Stimulated activated CD4-positive, alpha-beta T cell treated with anti-CD3 and anti-CD28 coated beads, Interleukin-4, amount 100 ng/mL, for 48 hours (primary cell): ENCODE data around the gene RBM4B.
"Not testable (repeated sequence)": the region's sequence is repeated elsewhere in the genome, so short reads cannot be mapped to it uniquely, and the experiment has no call there.

ENCODE experiments used
- DNase-seq, 2 donors: peaks; one replicate each; pipeline ENCODE4 v3.0.0-alpha.2; 2020; ENCODE audit warnings: low read depth in 2 of 2

The RBM4B gene

GRCh38 chr11:66641834-66642233, 35.9 kb downstream of the RBM4B start:
- DNase-seq, result no peak

- DNase-seq, result not testable (repeated sequence)
These were observed 37.8 kb downstream of the RBM4B start for GRCh38 chr11:66639814-66640340.

- DNase-seq, result no peak
These were observed 38.4 kb downstream of the RBM4B start for GRCh38 chr11:66639066-66639813.

- peak; percentile 87 to 95 for DNase-seq
These were observed 39.3 kb downstream of the RBM4B start, which contains the start of gene RBM4 for GRCh38 chr11:66638177-66639065. Gene RBM4, plus strand, starts transcription at chr11:66638703. Its CDS starts 1,009 bp downstream, at chr11:66639712.

GRCh38 chr11:66637557-66638176, 40.0 kb downstream of the RBM4B start:
- no peak for DNase-seq

GRCh38 chr11:66636411-66636810, 41.3 kb downstream of the RBM4B start:
- no peak for DNase-seq

GRCh38 chr11:66632952-66633351, 44.7 kb downstream of the RBM4B start:
- DNase-seq, result no peak

GRCh38 chr11:66631883-66632282, 45.8 kb downstream of the RBM4B start:
- no peak for DNase-seq

GRCh38 chr11:66629356-66629755, 48.3 kb downstream of the RBM4B start:
- no peak for DNase-seq

- no peak for DNase-seq
These were observed 49.6 kb downstream of the RBM4B start for GRCh38 chr11:66628061-66628603.

GRCh38 chr11:66626926-66627325, 50.8 kb downstream of the RBM4B start:
- DNase-seq, result no peak

GRCh38 chr11:66626382-66626781, 51.3 kb downstream of the RBM4B start:
- no peak for DNase-seq

GRCh38 chr11:66625752-66626149, 51.9 kb downstream of the RBM4B start:
- no peak for DNase-seq

GRCh38 chr11:66625041-66625751, 52.5 kb downstream of the RBM4B start:
- DNase-seq, result no peak

- DNase-seq, result no peak
These were observed 53.2 kb downstream of the RBM4B start for GRCh38 chr11:66624450-66624849.

- no peak for DNase-seq
These were observed 58.6 kb downstream of the RBM4B start for GRCh38 chr11:66619080-66619554.

GRCh38 chr11:66617155-66617834, 60.4 kb downstream of the RBM4B start:
- no peak for DNase-seq

- DNase-seq, result peak; percentile 93 to 98
These were observed 61.1 kb downstream of the RBM4B start, which contains the start of gene RBM14 for GRCh38 chr11:66616379-66617154. Gene RBM14, plus strand, starts transcription at chr11:66616630. Its CDS starts 91 bp downstream, at chr11:66616721.
